Neural progenitor cell (in vitro differentiated cells): ENCODE measurements around the gene TRIM38. TPM values are rescaled to one million over a fixed set of nuclear protein-coding genes. Genes with fewer than 3 reads are reported as not detected.
"Not testable (repeated sequence)": the region's sequence is repeated elsewhere in the genome, so short reads cannot be mapped to it uniquely, and the experiment has no call there.

ENCODE experiments used
- DNase-seq: peaks from one replicate; pipeline ENCODE4 v3.0.0-alpha.2; 2016; ENCODE audit warnings: low spot score
- H2AFZ ChIP-seq: fragments of 200-600 bp; sonication (generic); replicated peaks from 2 replicates; pipeline ENCODE4 v1.6.1; 2016; ENCODE audit warnings: antibody characterized with exemption
- H3F3A ChIP-seq: fragments of 200-600 bp; sonication (generic); 2 replicates; pipeline ENCODE4 v1.6.1; 2016; ENCODE audit warnings: antibody characterized with exemption, low read depth
- H3K27ac ChIP-seq: fragments of 200-600 bp; sonication (generic); 2 replicates; pipeline ENCODE4 v1.5.1; 2016; ENCODE audit warnings: mild to moderate bottlenecking
- H3K27me3 ChIP-seq: fragments of 200-600 bp; sonication (generic); 2 replicates; pipeline ENCODE4 v1.6.1; 2016; ENCODE audit warnings: mild to moderate bottlenecking, moderate library complexity
- H3K36me3 ChIP-seq: fragments of 200-600 bp; sonication (generic); 2 replicates; pipeline ENCODE4 v1.5.1; 2016
- H3K4me1 ChIP-seq: fragments of 200-600 bp; sonication (generic); 2 replicates; pipeline ENCODE4 v1.6.1; 2016; ENCODE audit warnings: mixed run types
- H3K4me2 ChIP-seq: fragments of 200-600 bp; sonication (generic); 2 replicates; pipeline ENCODE4 v1.6.1; 2016
- H3K4me3 ChIP-seq: fragments of 200-600 bp; sonication (generic); 2 replicates; pipeline ENCODE4 v1.5.1; 2016
- H3K79me2 ChIP-seq: fragments of 200-600 bp; sonication (generic); 2 replicates; pipeline ENCODE4 v1.6.1; 2016; ENCODE audit warnings: low read depth
- H3K9ac ChIP-seq: fragments of 200-600 bp; sonication (generic); 2 replicates; pipeline ENCODE4 v1.6.1; 2016
- H3K9me3 ChIP-seq: fragments of 200-600 bp; sonication (generic); 2 replicates; pipeline ENCODE4 v1.5.1; 2016; ENCODE audit warnings: low read depth
- H4K20me1 ChIP-seq: fragments of 200-600 bp; sonication (generic); 2 replicates; pipeline ENCODE4 v1.6.1; 2016; ENCODE audit warnings: low read depth
- H3K27ac Mint-ChIP-seq: 3 replicates; pipeline ENCODE4 v1.8.0; 2021; ENCODE audit warnings: mixed read lengths
- H3K27me3 Mint-ChIP-seq: 2 replicates; pipeline ENCODE4 v1.8.0; 2022; ENCODE audit warnings: low read depth, mild to moderate bottlenecking, inconsistent platforms, moderate library complexity, mixed read lengths; ENCODE audit not compliant: insufficient read depth
- H3K36me3 Mint-ChIP-seq: 3 replicates; pipeline ENCODE4 v1.8.0; 2021; ENCODE audit warnings: mixed read lengths
- H3K4me1 Mint-ChIP-seq: 3 replicates; pipeline ENCODE4 v1.8.0; 2021; ENCODE audit warnings: mixed read lengths
- H3K4me3 Mint-ChIP-seq: 3 replicates; pipeline ENCODE4 v1.8.0; 2021; ENCODE audit warnings: mild to moderate bottlenecking, moderate library complexity, mixed read lengths
- H3K9me3 Mint-ChIP-seq: 3 replicates; pipeline ENCODE4 v1.8.0; 2020; ENCODE audit warnings: mixed read lengths
- EZH2 ChIP-seq: fragments of 200-600 bp; sonication (generic); IDR thresholded peaks from 2 replicates; pipeline ENCODE4 v1.6.1; 2017; ENCODE audit warnings: antibody characterized with exemption, mild to moderate bottlenecking, moderate library complexity
- EZH2phosphoT487 ChIP-seq: fragments of 200-600 bp; sonication (generic); IDR thresholded peaks from 2 replicates; pipeline ENCODE4 v1.6.1; 2017; ENCODE audit warnings: antibody characterized with exemption
- total RNA-seq: library from RNA; depleted of rRNA; stranded (reverse); fragments of >200 nt; gene quantifications from 2 replicates; pipeline ENCODE4 v1.2.3, GENCODE V29; 2015; ENCODE audit warnings: low replicate concordance
- TF ChIP-seq, protein P1 (sequence below): fragments of 200-600 bp; sonication (generic); IDR thresholded peaks from 2 replicates; pipeline ENCODE4 v1.5.1; 2017; ENCODE audit warnings: antibody characterized with exemption, mild to moderate bottlenecking

TRIM38 gene
- total RNA-seq, 1 donor from 2014 or later: 0.30 TPM

DNA sequence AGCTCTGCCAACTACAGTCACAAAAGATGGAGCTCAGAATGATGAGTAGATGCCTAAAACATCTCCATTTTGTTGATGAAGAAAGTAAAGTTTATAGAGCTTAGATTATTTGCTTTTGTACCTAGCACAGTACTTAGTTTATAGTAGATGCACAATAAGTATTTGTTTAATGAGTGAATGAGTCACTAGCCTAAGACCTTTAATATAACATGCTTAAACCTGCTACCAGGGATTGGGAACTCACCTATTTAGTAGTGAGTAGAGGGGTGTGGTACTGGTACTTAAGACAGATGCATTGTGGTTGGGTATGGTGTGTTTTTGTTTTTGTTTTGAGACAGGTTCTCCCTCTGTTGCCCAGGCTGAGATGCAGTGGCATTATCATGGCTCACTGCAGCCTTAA lies 35.8 kb downstream of the TRIM38 start:
- Histone ChIP-seq H3K4me1 (peaks cover 12% of the 10 kb centered on the region), H3K9me3 (no peaks in the 10 kb centered on the region), H3K9ac (no peak overlapping the region), H3K79me2 (no peaks in the 10 kb centered on the region), H3K4me3 (no peak overlapping the region), H2AFZ (no peak overlapping the region), H3K27me3 (no peaks in the 10 kb centered on the region), H3K36me3 (no peaks in the 10 kb centered on the region), H3K4me2 (no peak overlapping the region), H4K20me1 (no peaks in the 10 kb centered on the region), H3F3A (peaks cover 12% of the 10 kb centered on the region), H3K27ac (no peak overlapping the region)
- no peak overlapping the region for H3K4me3 Mint-ChIP-seq
- no peaks in the 10 kb centered on the region for H3K9me3 Mint-ChIP-seq
- DNase-seq: no peak
- TF ChIP-seq EZH2 (no peak), EZH2phosphoT487 (no peak)
- TF ChIP-seq, protein P1, sequence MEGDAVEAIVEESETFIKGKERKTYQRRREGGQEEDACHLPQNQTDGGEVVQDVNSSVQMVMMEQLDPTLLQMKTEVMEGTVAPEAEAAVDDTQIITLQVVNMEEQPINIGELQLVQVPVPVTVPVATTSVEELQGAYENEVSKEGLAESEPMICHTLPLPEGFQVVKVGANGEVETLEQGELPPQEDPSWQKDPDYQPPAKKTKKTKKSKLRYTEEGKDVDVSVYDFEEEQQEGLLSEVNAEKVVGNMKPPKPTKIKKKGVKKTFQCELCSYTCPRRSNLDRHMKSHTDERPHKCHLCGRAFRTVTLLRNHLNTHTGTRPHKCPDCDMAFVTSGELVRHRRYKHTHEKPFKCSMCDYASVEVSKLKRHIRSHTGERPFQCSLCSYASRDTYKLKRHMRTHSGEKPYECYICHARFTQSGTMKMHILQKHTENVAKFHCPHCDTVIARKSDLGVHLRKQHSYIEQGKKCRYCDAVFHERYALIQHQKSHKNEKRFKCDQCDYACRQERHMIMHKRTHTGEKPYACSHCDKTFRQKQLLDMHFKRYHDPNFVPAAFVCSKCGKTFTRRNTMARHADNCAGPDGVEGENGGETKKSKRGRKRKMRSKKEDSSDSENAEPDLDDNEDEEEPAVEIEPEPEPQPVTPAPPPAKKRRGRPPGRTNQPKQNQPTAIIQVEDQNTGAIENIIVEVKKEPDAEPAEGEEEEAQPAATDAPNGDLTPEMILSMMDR: no peak
- H3K27ac Mint-ChIP-seq: no peak overlapping the region
- peaks cover 14% of the 10 kb centered on the region for H3K4me1 Mint-ChIP-seq
- peaks cover 2% of the 10 kb centered on the region for H3K36me3 Mint-ChIP-seq
- peaks cover 2% of the 10 kb centered on the region for H3K27me3 Mint-ChIP-seq

DNA sequence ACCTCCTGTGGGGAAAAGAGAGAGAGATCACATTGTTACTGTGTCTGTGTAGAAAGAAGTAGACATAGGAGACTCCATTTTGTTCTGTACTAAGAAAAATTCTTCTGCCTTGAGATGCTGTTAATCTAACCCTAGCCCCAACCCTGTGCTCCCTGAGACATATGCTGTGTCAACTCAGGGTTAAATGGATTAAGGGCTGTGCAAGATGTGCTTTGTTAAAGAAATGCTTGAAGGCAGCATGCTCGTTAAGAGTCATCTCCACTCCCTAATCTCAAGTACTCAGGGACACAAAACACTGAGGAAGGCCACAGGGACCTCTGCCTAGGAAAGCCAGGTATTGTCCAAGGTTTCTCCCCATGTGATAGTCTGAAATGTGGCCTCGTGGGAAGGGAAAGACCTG lies 36.6 kb downstream of the TRIM38 start:
- H3K9ac ChIP-seq, H3K79me2 ChIP-seq, H3K9me3 ChIP-seq, H4K20me1 ChIP-seq, H3K27ac Mint-ChIP-seq, H3K4me3 Mint-ChIP-seq, H3K27me3 Mint-ChIP-seq, H3K4me3 ChIP-seq, H3F3A ChIP-seq, DNase-seq, H3K27me3 ChIP-seq, H3K9me3 Mint-ChIP-seq, H3K36me3 Mint-ChIP-seq, H3K36me3 ChIP-seq: not testable (repeated sequence)
- Histone ChIP-seq H3K4me1 (peaks cover 12% of the 10 kb centered on the region), H3K27ac (peak overlapping the region; percentile 34), H3K4me2 (peak overlapping the region; percentile 52), H2AFZ (peak overlapping the region; percentile 60)
- H3K4me1 Mint-ChIP-seq: peaks cover 14% of the 10 kb centered on the region

DNA sequence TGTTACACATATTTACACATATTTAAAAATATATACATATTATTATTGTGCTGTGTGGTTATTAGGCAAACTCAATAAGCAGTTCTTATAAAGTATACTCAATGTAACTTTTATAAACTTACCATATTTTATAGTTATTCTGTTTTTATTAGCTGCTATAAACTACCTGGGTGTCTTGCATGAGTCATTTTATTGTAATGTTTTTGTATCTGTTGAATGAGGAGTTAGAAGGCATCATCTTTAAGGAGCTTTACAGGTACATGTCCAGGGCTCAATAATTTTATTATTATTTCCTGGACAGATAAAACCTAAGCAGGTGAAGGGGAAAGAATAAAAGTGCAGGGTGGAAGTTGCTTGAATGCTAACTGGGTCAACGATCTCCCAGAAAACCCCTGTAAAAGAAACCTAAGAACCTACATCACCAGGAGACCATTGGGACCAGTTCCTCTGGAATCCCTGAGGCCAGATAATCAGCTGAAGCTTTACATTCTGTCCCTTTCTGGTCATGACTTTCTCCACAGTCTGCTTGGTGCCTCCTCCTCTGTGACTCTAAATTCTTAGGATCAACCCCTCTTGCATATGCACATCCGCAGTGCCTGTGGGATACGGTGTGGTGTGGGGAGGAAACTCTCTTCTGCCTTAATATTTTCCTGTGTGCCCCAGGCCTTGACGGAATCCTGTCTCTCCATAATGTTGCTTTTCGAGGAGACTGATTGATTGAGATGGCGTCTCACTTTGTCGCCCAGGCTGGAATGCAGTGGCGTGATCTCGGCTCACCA lies 38.0 kb downstream of the TRIM38 start:
- peaks cover 2% of the 10 kb centered on the region for H3K27me3 Mint-ChIP-seq
- H2AFZ ChIP-seq: no peak overlapping the region
- H3K9ac ChIP-seq: no peak overlapping the region
- H3K27me3 ChIP-seq: no peaks in the 10 kb centered on the region
- TF ChIP-seq, protein P1: no peak
- TF ChIP-seq EZH2: no peak
- no peak for TF ChIP-seq EZH2phosphoT487
- H3K27ac ChIP-seq: no peak overlapping the region
- H3K4me3 Mint-ChIP-seq: no peak overlapping the region
- no peaks in the 10 kb centered on the region for H3K9me3 ChIP-seq
- peaks cover 14% of the 10 kb centered on the region for H3K4me1 Mint-ChIP-seq
- peaks cover 6% of the 10 kb centered on the region for H3F3A ChIP-seq
- H3K4me3 ChIP-seq: no peak overlapping the region
- peaks cover 2% of the 10 kb centered on the region for H3K36me3 Mint-ChIP-seq
- H3K79me2 ChIP-seq: no peaks in the 10 kb centered on the region
- H3K36me3 ChIP-seq: no peaks in the 10 kb centered on the region
- no peaks in the 10 kb centered on the region for H3K9me3 Mint-ChIP-seq
- no peaks in the 10 kb centered on the region for H4K20me1 ChIP-seq
- H3K4me1 ChIP-seq: peaks cover 12% of the 10 kb centered on the region
- H3K27ac Mint-ChIP-seq: no peak overlapping the region
- H3K4me2 ChIP-seq: no peak overlapping the region
- no peak for DNase-seq

DNA sequence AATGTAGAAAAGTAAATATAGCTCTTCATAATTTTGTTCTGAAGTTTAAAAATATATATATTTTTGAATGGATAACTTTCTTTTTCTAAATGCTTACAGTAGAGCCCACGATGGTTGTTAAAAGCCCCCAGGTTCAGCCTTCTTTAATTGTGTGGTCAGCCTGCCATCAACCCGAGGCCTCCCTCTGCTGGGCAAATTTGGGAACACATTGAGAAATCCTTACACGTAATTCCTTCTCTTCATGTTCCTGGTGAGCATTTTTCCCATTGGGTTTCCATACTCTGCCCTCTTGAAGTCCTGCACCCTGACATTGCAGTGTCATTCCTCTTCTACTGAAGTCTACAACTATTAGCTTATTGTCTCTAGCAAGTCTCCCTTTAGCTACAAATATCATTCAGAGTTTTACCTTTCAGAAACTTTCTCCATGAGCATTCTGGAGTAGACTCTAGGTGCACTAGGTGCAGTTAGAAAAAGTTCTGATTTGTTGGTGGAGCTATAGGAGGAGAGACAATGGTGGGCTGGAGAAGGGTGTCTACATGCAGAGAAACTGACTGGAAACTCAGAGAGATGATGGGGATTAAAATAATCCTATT lies 40.6 kb downstream of the TRIM38 start:
- no peaks in the 10 kb centered on the region for H3K27me3 ChIP-seq
- H2AFZ ChIP-seq: no peak overlapping the region
- no peaks in the 10 kb centered on the region for H3K9me3 ChIP-seq
- DNase-seq: peak; percentile 62
- Mint-ChIP-seq H3K4me3 (no peak overlapping the region), H3K27me3 (peaks cover 2% of the 10 kb centered on the region), H3K4me1 (peaks cover 14% of the 10 kb centered on the region), H3K36me3 (no peaks in the 10 kb centered on the region), H3K9me3 (no peaks in the 10 kb centered on the region), H3K27ac (no peak overlapping the region)
- H3K79me2 ChIP-seq: no peaks in the 10 kb centered on the region
- no peak overlapping the region for H3K9ac ChIP-seq
- H3K4me1 ChIP-seq: peaks cover 12% of the 10 kb centered on the region
- TF ChIP-seq, protein P1: peak; percentile 78
- TF ChIP-seq EZH2phosphoT487: no peak
- H3K36me3 ChIP-seq: no peaks in the 10 kb centered on the region
- H3K4me3 ChIP-seq: no peak overlapping the region
- no peaks in the 10 kb centered on the region for H4K20me1 ChIP-seq
- no peak overlapping the region for H3K27ac ChIP-seq
- no peak overlapping the region for H3K4me2 ChIP-seq
- H3F3A ChIP-seq: peaks cover 6% of the 10 kb centered on the region
